CD1c-positive myeloid dendritic cell (primary cell): ENCODE measurements around the gene SPIRE1.

Experiments
- DNase-seq: peaks from one replicate; pipeline ENCODE4 v3.0.0-alpha.2; 2016; ENCODE audit errors: extremely low spot score

The SPIRE1 gene

DNA sequence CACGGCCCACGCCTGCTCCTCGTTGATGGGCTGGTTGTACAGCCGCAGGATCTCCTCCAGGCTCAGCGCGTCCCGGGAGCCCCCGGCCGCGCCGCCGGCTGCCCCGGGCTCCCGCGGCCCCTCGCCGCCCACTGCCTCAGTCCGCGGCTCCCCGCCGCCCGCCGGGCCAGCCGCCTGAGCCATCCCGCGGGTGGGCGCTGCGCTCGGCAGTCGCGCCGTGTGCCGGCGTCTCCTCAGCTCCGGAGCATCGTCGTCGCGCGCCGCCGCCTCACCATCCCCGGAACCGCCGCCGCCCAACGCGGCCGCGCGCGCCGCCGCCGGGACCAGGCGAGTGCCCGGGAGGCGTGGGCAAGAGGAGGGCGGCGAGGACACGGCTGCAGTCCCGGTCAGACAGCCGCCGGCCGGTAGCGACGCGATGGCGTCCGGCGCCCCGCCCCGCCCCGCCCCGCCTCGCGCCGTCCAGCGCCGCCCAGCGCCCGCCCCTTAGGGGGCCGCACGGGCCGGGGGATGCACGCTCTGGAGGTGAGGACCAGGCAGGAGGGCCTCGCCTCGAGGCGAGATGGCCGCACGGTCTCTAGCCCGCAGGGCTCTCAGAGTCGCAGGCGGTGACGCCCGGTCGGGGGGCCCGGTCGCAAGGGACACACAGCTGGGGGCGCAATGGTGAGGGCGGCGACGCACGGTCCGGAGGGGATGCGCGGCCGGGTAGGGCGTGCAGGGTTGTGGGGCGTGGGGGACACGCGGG is at the start of gene SPIRE1:
SPIRE1 (minus strand) TSS at position 424 of the 742 bp plus-strand sequence; CDS start at position 183, 241 bp downstream.
- DNase-seq: peak; percentile 76

DNA sequence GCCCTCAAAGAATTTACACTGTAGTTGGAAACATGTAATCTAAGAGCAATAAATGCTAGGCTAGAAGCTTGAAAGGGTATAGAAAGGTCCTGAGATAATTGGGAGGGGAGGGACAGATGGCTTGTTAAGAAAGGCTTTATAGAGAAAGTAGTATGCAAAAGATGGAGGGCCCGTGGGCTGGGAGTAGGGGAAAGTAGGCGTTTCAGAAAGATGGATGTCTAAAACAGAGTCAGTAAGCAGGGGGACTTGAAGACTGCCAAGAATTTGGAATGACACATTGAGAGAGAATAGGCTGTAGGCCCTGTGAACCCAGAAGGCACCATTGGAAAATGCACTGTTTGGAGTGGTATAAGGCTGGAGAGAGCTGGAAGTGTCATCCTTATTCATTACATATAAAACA is 45.8 kb upstream of the SPIRE1 start:
- no peak for DNase-seq

DNA sequence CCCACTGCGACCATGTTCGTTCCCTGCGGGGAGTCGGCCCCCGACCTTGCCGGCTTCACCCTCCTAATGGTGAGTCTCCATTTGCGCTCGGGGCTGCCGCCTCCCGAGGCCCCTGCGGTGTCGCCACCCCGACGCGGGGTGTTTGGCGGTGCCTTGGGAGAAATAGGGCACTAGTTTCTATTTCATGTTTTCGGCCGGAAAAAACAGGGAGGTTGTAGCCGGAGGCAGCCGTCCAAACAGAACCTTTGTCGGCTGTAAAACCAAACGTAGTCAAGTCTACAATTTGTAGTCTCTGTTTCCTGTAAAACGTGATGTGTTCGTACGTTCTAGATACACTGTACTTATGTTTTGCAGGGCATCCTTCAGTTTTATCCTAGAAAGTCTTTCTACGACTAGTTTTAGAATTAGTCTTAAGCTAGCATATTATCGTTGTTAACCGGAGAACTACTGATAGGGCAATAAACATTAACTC is 45.2 kb upstream of the SPIRE1 start:
- DNase-seq: no peak

DNA sequence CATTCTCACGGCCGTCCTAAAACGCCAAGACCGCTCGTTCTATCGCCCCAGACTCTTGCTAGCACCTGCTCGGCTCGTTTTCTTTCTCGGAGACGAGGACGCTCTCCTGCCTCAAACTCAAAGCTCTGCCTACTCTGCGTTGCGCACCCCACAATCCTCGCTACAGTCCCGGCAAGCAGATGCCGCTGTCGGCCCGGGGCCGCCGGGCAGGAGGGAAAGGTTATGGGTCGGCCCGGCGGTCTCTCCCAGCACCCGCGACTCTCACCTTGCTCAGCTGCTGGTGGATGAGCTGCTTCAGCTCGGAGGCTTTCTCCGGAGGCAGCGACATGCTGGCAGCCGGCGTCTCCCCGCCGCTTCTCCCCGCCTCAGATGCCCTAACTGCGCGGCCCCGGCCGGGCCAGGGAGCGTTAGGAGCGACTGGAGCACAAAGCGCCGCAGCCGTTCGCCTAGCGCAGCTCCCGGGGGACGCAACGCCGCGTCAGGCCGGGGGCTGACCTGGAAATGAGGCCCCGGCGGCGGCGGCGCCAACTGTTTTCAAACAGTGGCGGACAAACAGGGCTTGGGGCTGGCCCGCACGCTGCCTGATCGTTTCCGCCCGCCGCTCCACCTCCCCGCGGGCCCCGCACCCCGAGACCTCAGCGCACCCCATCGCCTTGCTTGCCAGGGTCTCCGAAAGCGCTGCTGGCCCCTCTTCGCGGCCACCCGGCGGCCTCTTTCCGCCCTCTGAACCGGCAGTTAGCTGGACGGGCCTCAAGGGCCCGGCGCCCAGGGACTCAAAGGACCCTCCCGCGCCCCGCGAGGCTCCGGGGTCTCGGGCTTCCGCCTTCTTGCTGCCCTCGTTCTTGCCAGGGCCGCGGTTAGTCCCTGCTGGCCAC is 44.6 kb upstream of the SPIRE1 start, which contains the start of the genes CEP76 and PSMG2:
CEP76 (minus strand) TSS at position 503 of the 875 bp plus-strand sequence; CDS start at position 328, 175 bp downstream.
PSMG2 (plus strand) TSS at position 822 of the 875 bp plus-strand sequence. CDS start 66 bp downstream, outside the sequence.
- peak; percentile 94 for DNase-seq

DNA sequence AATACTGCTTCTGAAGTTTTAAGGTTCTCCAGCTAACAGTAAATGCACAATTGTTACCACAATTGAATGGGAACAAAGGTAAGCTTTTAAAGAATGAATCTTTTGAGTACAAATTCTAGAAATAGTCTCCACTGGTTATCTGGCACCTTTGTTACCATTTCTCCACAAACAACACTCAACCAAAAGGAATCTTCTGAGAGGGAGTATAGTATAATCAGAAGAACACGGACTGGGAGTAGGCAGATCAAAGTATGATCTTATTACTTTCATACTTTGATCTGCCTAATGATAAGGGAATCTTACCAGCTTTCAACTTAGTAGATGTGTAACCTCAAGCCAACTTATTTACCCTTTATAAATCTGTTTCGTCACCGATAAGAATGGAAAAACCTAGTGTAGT is 43.3 kb upstream of the SPIRE1 start:
- no peak for DNase-seq

DNA sequence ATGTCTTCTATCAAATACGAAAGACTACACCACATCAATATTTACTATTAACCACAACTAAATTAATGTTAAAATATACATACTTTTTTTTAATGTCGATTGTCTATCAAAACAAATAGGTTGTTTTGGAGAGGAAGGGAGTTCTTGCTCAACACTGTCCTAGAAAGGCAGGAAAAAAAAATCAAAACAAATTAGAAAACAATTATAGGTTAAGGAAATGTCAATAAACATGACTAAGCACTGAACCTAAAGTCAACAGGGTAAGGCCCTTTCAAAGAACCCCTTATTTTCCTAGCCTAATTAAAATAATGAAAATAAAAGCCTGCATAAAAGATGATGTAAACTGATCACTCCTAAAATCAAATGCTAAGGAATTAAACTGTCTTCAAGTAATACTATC is 41.8 kb upstream of the SPIRE1 start:
- no peak for DNase-seq

DNA sequence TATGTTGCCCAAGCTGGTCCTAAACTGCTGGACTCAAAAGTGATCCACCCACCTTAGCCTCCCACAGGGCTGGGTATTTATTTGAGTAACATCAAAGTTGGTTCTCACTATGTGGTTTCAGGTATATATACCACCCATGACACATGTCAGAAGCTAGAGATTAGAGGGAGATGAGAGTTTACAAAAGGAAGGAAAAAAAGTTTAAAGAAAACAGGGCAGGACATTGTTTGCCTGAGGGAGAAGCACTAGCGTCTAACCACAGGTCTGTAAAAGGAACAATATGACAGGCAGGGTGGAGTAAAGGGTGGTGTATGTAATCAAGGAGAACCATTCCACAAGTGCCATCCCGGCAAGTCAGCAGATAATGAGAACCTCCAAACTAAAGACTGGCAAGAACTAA is 36.1 kb upstream of the SPIRE1 start:
- no peak for DNase-seq

DNA sequence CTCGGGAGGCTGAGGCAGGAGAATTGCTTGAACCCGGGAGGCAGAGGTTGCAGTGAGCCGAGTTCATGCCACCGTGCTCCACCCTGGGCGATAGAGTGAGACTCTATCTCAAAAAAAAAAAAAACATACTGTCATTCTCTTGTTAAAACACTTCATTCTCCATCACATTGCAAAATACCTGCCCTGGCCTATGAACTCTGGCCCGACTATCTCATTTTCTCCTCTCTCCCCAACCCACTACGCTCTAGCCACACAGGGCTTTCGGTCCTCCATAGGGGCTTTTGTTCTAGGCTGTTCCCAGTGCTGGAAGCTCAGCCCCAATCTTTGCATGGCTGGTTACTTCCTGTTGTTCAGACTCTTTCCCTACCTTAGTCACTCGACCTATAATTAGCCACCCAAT is 34.3 kb upstream of the SPIRE1 start:
- no peak for DNase-seq

DNA sequence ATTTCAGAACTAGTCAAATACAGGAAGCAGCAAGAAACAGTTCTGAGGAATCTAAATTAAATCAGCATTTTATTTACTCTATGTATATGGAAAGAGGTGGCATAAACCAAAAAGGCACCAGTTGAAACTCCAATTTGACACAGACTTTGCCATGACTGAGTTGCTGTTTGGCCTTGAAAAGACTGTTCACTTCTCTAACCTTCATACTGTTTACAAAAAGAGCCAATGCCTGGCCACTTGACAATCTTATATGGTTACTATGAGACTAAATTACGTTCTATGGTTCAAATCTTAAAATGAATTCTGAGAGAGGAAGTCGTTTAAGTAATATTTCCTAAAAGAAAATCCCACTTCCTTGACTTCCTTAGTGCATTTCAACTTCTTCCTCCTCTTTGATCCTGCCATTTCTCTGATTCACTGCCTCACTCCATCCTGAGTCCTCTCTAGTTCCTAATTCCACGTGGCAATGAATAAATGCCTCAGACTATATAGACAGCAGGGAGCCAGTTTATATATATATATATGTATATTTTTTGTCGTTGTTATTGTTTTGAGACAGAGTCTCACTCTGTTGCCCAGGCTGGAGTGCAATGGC is 31.4 kb upstream of the SPIRE1 start:
- DNase-seq: no peak

DNA sequence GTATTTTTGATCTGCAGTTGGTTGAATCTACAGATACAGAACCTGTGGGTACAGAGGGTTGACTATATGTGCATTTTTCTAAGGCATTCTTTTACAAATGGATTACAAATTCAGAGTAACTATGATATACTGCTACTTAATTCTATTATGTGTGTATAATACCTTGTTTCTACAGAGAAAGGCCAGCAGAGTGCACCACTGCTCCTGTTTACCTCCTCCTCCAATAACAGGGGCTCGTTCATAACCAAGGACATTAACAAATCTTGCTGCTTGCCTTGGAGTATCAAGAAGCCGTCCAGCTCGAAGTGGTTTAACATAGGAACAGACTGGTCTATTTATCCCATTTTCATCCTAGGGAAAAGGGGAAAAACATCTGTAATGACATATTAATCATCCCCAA is 28.2 kb upstream of the SPIRE1 start:
- no peak for DNase-seq

DNA sequence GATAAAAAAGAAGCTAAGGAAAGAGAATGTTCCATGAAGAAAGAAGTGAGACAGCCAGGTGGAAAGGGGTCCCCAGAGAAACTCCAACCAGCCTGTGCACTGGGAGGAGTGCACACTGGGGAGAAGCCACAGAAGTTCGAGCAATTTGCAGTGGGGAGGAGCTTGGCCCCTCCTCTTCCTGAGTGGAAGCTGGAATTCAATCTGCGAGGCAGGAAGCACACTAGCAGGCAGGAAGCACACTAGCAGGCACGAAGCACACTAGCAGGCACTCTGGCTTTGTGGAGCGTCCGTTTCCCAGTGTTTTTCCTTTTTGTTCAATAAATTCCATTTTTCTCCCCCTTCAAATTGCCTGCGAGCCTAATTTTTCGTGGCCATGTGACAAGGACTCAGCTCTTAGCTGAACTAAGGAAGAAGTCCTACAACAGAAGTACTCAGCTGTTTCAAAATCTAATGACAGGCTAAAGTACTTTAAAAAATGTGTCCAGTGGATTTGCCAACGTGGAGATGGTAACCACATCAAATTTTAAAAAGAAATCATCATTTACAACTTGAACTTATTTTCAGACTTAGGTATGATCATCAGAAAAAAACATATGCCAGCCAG is 21.4 kb upstream of the SPIRE1 start:
- DNase-seq: no peak

DNA sequence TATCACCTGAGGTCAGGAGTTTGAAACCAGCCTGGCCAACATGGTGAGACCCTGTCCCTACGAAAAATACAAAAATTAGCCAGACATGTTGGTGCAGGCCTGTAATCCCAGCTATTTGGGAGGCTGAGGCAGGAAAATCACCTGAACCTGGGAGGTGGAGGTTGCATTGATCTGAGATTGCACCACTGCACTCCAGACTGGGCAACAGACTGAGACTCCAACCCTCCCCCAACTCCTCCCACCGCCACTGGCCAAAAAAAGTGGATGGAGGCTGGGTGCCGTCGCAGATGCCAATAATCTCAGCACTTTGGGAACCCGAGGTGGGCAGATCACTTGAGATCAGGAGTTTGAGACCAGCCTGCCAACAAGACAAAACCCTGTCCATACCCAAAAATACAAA is 10.1 kb upstream of the SPIRE1 start:
- DNase-seq: no peak

DNA sequence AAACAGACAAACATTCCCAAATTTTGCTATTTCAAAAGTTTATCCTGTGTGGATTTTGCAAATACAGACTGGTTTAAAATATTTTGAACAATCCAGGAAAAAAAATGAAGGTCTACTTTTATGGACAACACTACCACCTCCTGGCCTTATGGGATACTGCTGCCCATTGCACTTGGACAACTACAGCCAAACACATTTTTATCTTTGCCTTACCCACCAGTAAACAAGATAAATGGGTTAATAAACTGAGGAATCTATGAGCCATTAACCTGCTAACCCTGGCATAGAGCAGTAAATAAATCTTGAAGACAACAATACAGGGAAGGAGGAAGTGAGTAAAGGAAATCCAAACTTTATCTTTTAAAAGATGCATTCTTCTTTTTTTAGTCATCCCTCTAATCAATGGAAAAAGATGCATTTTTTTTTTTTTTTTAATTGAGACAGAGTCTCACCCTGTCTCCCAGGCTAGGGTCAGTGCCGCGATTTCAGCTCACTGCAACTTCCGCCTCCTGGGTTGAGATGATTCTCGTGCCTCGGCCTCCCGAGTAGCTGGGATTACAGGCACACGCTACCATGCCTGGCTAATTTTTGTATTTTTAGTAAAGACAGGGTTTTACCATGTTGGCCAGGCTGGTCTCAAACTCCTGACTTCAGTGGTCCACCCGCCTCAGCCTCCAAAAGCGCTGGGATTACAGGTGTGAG is 2.1 kb upstream of the SPIRE1 start:
- DNase-seq: peak; percentile 76

DNA sequence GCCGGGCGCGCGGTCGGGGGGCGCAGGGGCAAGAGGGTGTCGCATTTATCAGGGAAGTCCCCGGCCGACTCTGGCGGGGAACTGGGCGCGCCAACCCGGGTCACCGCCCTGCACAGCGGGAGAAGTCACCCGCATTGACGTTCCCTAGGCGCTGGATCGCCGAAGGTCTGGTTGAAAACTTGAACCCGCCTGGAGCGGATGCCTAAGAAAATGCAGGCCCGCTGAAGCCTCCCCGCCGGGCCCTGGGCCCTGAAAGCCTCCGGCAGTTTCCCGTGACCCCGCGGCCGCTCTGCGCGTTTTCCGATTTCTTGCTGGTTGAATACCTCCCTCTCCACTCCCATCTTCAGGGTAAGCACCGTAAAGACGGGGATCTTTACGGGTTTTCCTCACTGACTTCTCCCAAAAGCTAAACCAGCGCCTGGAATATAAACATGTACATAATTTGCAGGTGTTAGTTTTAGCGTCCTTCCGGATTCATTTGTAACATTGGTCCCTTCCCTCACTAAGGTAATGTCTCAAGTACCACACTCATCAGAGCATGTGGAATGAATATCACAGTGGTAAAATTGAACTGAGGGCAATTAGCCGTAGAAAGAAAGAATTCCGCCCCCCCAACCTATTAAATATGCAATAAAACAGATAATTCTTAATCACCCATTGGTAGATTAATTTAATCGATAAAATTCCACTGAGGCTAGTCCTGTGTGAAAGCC is 675 bp upstream of the SPIRE1 start:
- peak; percentile 54 for DNase-seq

DNA sequence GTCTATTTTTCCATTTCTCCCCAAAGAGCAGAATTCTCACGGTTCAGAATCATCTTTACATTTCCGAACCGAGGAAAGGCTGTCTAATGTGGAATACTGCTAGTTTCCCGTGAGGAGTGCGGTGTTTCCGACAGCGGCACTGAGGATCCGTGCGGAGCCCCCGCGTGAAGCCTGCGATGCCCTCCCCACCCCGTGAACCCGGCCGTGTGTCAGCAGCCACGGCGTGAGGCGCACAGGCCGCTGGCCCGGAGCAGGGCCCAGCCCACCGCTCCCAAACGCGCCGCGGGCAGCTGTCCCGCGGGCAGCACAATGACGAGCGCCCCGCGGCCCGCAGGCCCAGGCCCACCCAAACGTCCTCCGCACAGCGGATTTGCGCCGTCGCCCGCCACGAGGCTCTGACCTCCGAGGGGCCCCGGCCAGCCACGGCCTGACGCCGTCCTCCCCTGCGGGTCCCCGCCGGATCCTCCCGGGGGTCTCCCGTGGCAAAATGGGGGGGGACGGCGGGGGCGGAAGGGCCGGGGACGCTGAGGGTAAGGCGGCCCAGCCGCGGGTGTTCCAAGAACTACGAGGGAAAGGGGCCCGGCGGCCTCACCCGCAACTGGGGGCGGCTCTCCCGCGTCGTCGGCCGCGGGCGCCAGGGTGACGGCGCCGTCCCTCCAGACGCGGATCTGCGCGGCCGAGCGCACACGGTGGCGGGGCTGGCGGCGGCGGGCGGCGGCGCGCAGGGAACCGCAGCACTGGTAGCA is 796 bp downstream of the SPIRE1 start:
- DNase-seq: peak; percentile 51

DNA sequence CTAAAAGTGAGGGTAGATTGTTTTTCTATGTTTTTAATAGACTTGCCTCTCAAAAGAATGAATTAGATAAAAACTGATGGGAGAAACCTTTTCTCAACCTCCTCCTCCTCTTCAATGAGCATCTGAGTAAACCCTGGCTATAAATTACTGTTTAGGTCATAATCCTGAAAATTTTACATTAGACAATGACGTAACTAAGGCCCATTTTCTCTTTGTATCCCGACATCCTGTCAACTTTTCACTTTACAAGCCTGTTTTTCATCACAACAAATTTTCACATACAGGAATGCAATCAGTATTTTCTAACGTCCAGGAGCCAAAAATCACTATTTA is 1.3 kb downstream of the SPIRE1 start:
- no peak for DNase-seq

DNA sequence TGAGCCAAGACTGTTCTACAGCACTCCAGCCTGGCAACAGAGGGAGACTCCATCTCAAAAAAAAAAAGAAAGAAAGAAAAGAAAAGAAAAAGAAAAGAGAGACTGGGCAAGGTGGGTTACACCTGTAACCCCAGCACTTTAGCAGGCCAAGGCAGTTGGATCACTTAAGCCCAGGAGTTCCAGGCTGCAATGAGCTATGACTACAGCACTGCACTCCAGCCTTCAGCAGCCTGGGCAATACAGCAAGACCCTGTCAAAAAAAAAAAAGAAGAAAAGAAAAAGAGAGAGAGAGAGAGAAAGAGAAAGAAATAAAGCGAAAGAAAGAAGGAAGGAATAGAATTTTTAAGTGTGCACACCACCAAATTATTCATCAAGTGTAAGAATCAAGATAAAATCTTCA is 2.9 kb downstream of the SPIRE1 start:
- no peak for DNase-seq

DNA sequence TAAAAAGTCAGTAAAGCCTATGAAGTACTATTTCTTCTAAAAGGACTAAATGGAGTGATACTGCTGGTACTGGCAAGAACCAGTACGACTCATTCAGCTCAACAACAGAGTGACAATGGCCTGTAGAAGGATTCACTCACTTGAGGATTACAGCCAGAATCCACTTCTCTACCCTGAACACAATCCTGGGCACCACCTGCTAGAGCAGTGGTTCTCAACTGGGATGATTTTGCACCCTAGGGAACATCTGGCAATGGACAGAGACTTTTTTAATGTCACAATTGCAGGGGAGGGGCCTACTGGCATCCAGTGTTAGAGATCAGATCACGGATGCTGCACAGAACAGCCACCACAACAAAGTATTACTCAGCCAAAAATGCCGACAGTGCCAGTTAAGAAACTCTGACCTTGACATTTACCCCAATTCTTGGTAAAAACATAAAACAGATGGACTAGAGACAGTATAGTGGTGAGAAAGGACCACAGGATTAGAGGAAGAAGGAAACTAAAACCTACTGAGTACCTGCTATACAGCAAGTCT is 5.0 kb downstream of the SPIRE1 start:
- no peak for DNase-seq

DNA sequence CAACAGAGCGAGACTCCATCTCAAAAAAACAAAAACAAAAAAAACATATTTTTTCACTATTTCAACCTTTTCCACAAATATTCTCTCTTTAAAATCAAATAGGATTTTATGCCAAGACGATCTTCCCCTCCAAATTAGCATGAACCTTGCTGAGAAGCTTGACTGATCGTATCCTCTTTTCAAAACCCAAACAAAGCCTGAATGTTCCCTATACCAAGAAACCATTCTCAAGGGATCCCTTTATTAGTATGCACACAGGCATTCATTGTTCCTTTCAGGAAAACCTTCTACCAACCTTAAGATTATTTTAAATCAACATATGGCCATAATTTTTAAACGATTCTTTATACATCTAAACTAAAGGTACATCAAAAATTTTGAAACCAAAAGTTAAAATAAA is 6.3 kb downstream of the SPIRE1 start:
- DNase-seq: no peak

DNA sequence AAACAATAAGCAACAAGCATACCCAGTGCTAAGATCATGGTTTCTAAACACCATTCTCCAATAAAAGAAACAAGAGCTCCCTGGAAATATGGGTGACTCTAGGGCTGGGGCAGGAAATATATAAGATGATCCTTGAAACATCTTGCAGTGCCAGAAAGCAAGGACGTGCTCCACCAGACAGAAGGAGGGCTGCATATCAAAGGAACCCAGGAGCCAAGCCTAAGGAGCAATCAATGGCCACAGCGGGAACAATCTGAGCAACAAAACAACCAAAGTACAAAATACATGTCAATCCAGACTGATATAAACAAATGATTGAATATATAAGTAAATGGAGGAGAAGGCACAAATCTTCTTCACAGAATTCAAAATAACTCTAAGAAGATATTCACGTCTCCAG is 10.1 kb downstream of the SPIRE1 start:
- no peak for DNase-seq
